OCI-LY1 (cell line): ENCODE data around the gene DMD.

Experiments
- H2AFZ ChIP-seq: fragments of 200-600 bp; sonication (generic), shearing (Covaris generic); 2 replicates; pipeline ENCODE4 v1.6.0; 2014; ENCODE audit warnings: antibody characterized with exemption, mild to moderate bottlenecking, low read length
- H3F3A ChIP-seq: fragments of 200-600 bp; sonication (generic), shearing (Covaris generic); 2 replicates; pipeline ENCODE4 v1.6.0; 2014; ENCODE audit warnings: mild to moderate bottlenecking, antibody characterized with exemption, low read length, moderate library complexity; ENCODE audit not compliant: insufficient read depth
- H3K27ac ChIP-seq: fragments of 200-600 bp; sonication (generic); 2 replicates; pipeline ENCODE4 v1.5.1; 2014; ENCODE audit warnings: low read length, mixed run types, mild to moderate bottlenecking, low read depth; ENCODE audit not compliant: poor library complexity, severe bottlenecking
- H3K27me3 ChIP-seq: fragments of 200-600 bp; sonication (generic); 2 replicates; pipeline ENCODE4 v1.6.0; 2014; ENCODE audit warnings: antibody characterized with exemption, mild to moderate bottlenecking, low read length, moderate library complexity; ENCODE audit not compliant: insufficient read depth
- H3K36me3 ChIP-seq: fragments of 200-600 bp; sonication (generic); 2 replicates; pipeline ENCODE4 v1.6.1; 2014; ENCODE audit warnings: mild to moderate bottlenecking, antibody characterized with exemption, low read length, moderate library complexity, mixed read lengths; ENCODE audit not compliant: insufficient read depth
- H3K4me1 ChIP-seq: fragments of 200-600 bp; sonication (generic); 2 replicates; pipeline ENCODE4 v1.5.1; 2014; ENCODE audit warnings: mild to moderate bottlenecking, low read length, moderate library complexity; ENCODE audit not compliant: insufficient read depth, severe bottlenecking
- H3K4me2 ChIP-seq: fragments of 200-600 bp; sonication (generic), shearing (Covaris generic); 2 replicates; pipeline ENCODE4 v1.6.1; 2014; ENCODE audit warnings: low read length
- H3K4me3 ChIP-seq: fragments of 200-600 bp; sonication (generic); 2 replicates; pipeline ENCODE4 v1.5.1; 2014; ENCODE audit warnings: low read length, low read depth, mild to moderate bottlenecking, mixed read lengths; ENCODE audit not compliant: poor library complexity, severe bottlenecking
- H3K79me2 ChIP-seq: fragments of 200-600 bp; shearing (Covaris generic); 2 replicates; pipeline ENCODE4 v1.6.1; 2016; ENCODE audit warnings: mixed run types, low read length, mixed read lengths; ENCODE audit not compliant: insufficient read depth
- H3K9ac ChIP-seq: fragments of 200-600 bp; sonication (generic), shearing (Covaris generic); 2 replicates; pipeline ENCODE4 v1.6.1; 2014; ENCODE audit warnings: mild to moderate bottlenecking, low read length, mixed read lengths
- H3K9me2 ChIP-seq: fragments of 200-600 bp; sonication (generic), shearing (Covaris generic); 2 replicates; pipeline ENCODE4 v1.6.1; 2014; ENCODE audit warnings: low read depth, mild to moderate bottlenecking, low read length, mixed read lengths
- H3K9me3 ChIP-seq: fragments of 200-600 bp; shearing (Covaris generic); 2 replicates; pipeline ENCODE4 v1.6.1; 2014; ENCODE audit warnings: low read length, mixed read lengths
- H4K20me1 ChIP-seq: fragments of 200-600 bp; sonication (generic), shearing (Covaris generic); 2 replicates; pipeline ENCODE4 v1.6.0; 2016; ENCODE audit warnings: mild to moderate bottlenecking, low read length; ENCODE audit not compliant: insufficient read depth
- EZH2 ChIP-seq: fragments of 200-600 bp; sonication (generic), shearing (Covaris generic); IDR thresholded peaks from 2 replicates; pipeline ENCODE4 v1.8.0; 2017; ENCODE audit warnings: borderline replicate concordance, mixed run types, mild to moderate bottlenecking, antibody characterized with exemption, low read length, moderate library complexity, mixed read lengths
- TF ChIP-seq, protein P1 (sequence below): fragments of 200-600 bp; sonication (generic), shearing (Covaris generic); IDR thresholded peaks from 2 replicates; pipeline ENCODE4 v1.5.1; 2017; ENCODE audit warnings: mild to moderate bottlenecking, antibody characterized with exemption, low read length, moderate library complexity, mixed read lengths

Gene DMD

DNA sequence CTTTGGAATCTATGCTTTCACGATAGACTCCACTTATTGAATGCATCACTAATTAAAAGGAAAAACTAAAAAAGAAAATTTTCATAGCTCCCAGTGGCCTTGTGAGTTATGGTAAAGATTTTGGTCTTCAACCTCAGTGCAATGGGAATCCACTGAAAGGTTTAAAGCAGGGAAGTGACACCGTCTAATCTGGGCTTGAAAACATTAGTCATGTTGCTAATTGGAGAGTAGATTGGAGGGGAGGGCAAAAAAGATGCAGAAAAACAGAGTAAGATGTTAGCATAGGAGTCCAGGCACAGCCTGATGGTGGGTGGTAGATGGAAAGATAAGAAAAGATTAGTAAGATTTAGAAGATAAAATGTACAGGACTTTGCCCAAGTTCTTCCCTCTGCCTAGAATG, 1506.4 kb downstream of the DMD start:
- TF ChIP-seq, protein P1, sequence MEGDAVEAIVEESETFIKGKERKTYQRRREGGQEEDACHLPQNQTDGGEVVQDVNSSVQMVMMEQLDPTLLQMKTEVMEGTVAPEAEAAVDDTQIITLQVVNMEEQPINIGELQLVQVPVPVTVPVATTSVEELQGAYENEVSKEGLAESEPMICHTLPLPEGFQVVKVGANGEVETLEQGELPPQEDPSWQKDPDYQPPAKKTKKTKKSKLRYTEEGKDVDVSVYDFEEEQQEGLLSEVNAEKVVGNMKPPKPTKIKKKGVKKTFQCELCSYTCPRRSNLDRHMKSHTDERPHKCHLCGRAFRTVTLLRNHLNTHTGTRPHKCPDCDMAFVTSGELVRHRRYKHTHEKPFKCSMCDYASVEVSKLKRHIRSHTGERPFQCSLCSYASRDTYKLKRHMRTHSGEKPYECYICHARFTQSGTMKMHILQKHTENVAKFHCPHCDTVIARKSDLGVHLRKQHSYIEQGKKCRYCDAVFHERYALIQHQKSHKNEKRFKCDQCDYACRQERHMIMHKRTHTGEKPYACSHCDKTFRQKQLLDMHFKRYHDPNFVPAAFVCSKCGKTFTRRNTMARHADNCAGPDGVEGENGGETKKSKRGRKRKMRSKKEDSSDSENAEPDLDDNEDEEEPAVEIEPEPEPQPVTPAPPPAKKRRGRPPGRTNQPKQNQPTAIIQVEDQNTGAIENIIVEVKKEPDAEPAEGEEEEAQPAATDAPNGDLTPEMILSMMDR = no peak
- TF ChIP-seq EZH2 = no peak
- H3K4me3 ChIP-seq = no peak overlapping the region
- H3K27me3 ChIP-seq = no peaks in the 10 kb centered on the region
- H3K79me2 ChIP-seq = no peaks in the 10 kb centered on the region
- no peaks in the 10 kb centered on the region for H3K9me3 ChIP-seq
- no peak overlapping the region for H3K4me2 ChIP-seq
- no peaks in the 10 kb centered on the region for H3F3A ChIP-seq
- no peaks in the 10 kb centered on the region for H3K36me3 ChIP-seq
- H3K9ac ChIP-seq = no peak overlapping the region
- no peak overlapping the region for H2AFZ ChIP-seq
- H3K4me1 ChIP-seq = no peaks in the 10 kb centered on the region
- no peaks in the 10 kb centered on the region for H3K9me2 ChIP-seq
- no peak overlapping the region for H3K27ac ChIP-seq
- H4K20me1 ChIP-seq = no peaks in the 10 kb centered on the region

DNA sequence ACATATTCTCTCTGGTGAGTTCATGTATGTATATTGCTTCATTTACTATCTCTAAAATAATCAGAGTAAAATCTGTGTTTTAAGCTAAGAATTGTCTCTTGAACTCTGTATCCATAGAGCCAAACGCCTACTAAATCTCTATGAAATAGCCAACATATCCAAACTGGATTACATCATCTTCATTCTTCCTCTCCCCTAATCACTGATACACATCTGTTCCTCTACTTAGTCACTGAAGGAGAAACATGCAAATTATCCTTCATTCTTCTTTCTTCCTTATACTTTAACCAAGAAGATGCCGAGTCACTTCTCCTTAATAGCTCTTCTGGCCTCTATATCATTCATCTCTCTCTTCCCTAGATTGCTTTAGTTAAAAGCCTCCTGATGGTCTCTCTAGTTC, 1509.1 kb downstream of the DMD start:
- no peak overlapping the region for H3K4me2 ChIP-seq
- H2AFZ ChIP-seq = no peak overlapping the region
- no peaks in the 10 kb centered on the region for H3K79me2 ChIP-seq
- no peaks in the 10 kb centered on the region for H3F3A ChIP-seq
- H3K27ac ChIP-seq = no peak overlapping the region
- TF ChIP-seq, protein P1 = no peak
- TF ChIP-seq EZH2 = no peak
- H3K4me3 ChIP-seq = no peak overlapping the region
- H3K36me3 ChIP-seq = no peaks in the 10 kb centered on the region
- no peaks in the 10 kb centered on the region for H4K20me1 ChIP-seq
- H3K9me2 ChIP-seq = no peaks in the 10 kb centered on the region
- H3K9ac ChIP-seq = no peak overlapping the region
- H3K27me3 ChIP-seq = no peaks in the 10 kb centered on the region
- H3K9me3 ChIP-seq = no peaks in the 10 kb centered on the region
- no peaks in the 10 kb centered on the region for H3K4me1 ChIP-seq

DNA sequence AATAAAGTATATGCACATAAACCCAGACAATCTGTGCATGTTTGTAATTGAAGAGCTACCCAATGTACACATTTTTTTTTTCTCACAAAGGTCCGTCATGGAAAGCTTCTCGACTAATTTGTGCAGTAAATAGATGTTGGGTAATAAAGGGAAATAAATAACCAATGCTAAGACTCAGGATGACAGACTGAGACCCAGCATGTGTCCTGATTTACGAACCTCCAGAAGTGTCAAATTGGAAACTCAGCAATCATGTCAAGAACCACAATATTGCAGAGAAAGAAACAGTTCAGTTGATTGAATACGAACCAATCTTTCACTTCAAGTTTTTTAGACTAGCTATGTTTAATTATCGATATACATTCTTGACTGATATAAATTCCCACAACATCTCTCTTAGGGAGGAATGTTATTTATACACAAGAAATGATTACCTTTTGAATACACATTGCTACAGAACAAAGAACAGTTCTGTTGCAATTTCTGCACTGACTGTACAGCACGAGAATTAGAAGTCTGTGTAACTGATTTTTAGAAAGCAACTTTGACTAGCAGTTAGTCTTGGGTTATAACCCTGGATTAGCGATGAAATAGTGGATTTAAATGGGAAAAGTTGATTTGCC, 1513.9 kb downstream of the DMD start:
- Histone ChIP-seq H3K9me3 (no peaks in the 10 kb centered on the region), H3K4me3 (no peak overlapping the region), H3K4me1 (no peaks in the 10 kb centered on the region), H3F3A (no peaks in the 10 kb centered on the region), H3K36me3 (no peaks in the 10 kb centered on the region), H3K9ac (no peak overlapping the region), H3K79me2 (no peaks in the 10 kb centered on the region), H3K4me2 (no peak overlapping the region), H3K9me2 (no peaks in the 10 kb centered on the region), H3K27me3 (no peaks in the 10 kb centered on the region), H2AFZ (no peak overlapping the region), H3K27ac (no peak overlapping the region), H4K20me1 (no peaks in the 10 kb centered on the region)
- TF ChIP-seq EZH2 = no peak
- TF ChIP-seq, protein P1 = no peak
